Activated CD8-positive, alpha-beta memory T cell treated with anti-CD3 and anti-CD28 coated beads, Interleukin-2, amount 50 U/mL, for 1 hour (primary cell): ENCODE results near the gene EIF5A2.
"Not testable (repeated sequence)": the region's sequence is repeated elsewhere in the genome, so short reads cannot be mapped to it uniquely, and the experiment has no call there.

ENCODE experiments used
- DNase-seq: peaks from one replicate; pipeline ENCODE4 v3.0.0-alpha.2; 2020; ENCODE audit errors: extremely low read depth

The EIF5A2 gene

DNA sequence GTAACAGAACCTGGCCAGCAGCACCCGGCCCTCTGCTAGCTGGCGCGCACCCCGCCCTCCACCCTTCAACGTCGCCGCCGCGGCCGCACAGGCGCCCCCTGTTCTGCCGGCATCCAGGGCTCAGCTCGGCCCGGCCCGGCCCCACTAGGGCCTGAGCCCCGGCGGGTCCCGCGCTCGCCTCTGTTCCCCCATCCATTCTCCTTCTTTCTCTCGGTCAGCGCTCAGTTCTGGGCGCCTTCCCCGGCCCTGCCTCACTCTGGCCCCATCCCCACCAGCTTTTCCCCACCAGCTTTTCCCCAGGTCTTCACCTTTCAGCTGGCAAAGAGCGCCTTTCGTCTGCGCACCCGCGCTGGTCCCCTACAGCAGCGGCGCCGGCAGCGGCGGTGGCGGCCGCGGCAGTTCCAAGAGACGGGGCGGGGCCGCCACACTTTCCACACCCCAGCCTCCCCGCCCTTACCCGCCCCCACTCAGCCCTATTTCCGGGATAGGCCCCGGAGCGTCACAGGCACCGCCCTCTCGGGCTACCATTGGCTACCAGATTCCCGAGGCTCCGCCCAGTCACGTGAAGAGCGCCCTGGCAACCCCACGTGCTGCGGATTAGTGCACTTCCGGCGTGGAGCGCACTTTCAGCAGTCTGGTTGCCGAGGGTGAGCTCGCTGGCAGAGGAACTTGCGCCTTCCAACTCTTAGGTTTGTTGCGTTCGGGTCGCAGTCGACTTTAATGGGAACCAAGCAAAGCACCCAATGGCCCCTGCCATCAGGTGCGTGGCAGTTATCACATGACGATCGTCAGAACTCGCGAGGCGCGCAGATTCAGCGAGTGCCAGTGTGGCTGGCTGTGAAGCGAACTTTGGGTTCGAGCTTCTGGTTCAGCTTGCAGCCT is at the start of gene EIF5A2:
Gene EIF5A2, minus strand, starts transcription at position 403 of the 882 bp plus-strand sequence. CDS start 831 bp downstream, outside the sequence.
- peak; percentile 94 for DNase-seq

DNA sequence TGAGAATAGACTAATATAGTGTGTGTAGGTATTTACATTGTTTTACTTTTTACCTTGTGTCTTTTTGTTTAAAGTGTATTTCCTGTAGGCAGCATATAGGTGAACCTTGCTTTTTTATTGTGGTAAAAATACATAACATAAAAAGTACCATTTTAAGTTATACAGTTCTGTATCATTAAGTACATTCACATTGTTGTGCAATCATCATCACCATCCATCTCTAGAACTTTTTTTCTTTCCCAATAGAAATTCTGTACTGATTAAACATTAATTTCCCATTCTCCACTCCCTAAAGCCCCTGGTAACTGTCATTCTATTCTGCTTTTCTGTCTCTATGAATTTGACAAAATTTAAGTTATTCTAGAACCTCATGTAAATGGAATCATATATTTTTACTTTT is 48.2 kb upstream of the EIF5A2 start:
- DNase-seq = no peak

- no peak for DNase-seq
Measured at GRCh38 chr3:170953736-170954135, 45.3 kb upstream of the EIF5A2 start.

DNA sequence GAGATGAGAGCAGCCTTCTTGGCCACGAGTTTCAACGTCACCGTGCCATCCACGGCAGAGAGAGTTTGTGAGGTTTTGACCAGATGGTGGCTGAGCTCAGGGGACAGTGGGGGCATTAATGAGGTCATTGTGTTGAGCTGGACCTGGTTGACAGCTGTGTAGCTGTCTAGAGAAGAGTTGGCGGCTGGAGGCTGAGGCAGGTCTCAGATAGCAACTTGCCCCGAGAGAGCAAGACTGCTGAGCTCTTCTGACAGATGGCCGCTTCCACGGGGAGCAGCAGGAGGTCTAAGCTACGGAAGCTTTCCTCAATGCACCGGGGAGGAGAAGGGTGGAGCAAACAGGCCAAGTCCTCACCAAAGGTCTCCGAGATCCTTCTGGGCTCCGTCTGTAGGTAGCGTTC is 44.8 kb upstream of the EIF5A2 start:
- no peak for DNase-seq

GRCh38 chr3:170949211-170949610 is 40.8 kb upstream of the EIF5A2 start:
- DNase-seq = no peak

DNA sequence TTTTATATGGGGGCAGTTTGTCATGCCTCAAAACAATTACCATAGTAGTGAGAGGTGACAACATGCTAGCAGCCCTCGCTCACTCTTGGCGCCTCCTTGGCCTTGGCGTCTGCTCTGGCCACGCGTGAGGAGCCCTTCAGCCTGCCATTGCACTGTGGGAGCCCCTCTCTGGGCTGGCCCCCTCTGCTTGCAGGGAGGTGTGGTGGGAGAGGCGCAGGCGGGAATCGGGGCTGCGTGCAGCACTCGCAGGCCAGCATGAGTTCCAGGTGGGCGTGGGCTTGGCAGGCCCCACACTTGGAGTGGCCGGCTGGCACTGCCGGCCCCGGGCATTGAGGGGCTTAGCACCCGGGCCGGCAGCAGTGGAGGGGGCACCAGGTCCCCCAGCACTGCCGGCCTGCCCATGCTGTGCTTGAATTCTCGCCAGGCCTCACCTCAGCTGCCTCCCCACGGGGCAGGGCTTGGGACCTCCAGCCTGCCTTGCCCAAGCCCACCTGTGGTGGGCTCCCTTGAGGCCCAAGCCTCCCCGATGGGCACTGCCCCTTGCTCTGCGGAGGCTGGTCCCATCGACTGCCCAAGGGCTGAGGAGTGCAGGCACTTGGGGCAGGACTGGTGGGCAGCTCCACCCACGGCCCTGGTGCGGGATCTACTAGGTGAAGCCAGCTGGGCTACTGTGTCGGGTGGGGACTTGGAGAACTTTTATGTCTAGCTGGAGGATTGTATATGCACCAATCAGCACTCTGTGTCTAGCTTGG is 38.8 kb upstream of the EIF5A2 start:
- no peak for DNase-seq

DNA sequence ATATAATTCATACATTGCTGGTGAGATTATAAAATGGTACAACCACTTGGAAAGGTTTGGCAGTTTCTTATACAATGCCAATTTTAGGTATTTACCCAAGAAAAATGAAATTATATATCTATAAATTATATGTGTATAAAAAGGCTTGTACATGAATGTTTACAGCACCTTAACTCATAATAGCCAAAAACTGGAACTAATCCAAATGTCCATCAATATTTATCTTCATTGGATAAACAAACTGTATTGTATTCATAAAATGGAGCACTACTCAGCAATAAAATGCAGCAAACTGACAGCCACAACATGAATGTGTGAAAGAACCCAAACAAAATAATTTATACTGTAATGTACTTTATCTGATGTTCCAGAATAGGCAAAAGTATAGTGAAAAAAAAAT is 33.6 kb upstream of the EIF5A2 start:
- no peak for DNase-seq

- no peak for DNase-seq
Measured at GRCh38 chr3:170941551-170941950, 33.1 kb upstream of the EIF5A2 start.

DNA sequence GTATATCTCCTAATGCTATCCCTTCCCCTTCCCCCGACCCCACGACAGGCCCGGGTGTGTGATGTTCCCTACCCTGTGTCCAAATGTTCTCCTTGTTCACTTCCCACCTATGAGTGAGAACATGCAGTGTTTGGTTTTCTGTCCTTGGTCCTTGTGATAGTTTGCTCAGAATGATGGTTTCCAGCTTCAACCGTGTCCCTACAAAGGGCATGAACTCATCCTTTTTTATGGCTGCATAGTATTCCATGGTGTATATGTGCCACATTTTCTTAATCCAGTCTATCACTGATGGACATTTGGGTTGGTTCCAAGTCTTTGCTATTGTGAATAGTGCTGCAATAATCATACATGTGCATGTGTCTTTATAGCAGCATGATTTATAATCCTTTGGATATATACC is 24.6 kb upstream of the EIF5A2 start:
- not testable (repeated sequence) for DNase-seq

DNA sequence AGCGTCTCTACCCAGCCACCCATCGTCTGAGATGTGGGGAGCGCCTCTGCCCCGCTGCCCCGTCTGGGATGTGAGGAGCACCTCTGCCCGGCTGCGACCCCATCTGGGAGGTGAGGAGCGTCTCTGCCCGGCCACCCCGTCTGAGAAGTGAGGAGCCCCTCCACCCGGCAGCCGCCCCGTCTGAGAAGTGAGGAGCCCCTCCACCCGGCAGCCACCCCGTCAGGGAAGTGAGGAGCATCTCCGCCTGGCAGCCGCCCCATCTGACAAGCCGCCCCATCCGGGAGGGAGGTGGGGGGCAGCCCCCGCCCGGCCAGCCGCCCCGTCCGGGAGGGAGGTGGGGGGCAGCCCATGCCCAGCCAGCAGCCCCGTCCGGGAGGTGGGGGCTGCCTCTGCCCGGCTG is 15.1 kb upstream of the EIF5A2 start:
- DNase-seq = not testable (repeated sequence)

DNA sequence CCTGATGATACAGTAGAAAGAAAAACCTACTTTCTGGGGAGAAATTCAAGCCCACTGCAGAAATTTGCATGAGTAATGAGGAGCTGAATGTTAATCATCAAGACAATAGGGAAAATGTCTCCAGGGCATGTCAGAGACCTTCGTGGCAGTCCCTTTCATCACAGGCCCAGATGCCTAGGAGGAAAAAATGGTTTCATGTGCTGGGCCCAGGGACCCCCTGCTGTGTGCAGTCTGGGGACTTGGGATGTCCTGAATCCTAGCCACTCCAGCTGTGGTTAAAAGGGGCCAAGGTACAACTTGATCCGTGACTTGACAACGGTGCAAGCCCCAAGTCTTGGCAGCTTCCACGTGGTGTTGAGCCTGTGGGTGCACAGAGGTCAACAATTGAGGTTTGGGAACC is 10.3 kb upstream of the EIF5A2 start:
- no peak for DNase-seq

GRCh38 chr3:170914690-170915089 is 6.3 kb upstream of the EIF5A2 start:
- DNase-seq = no peak

DNA sequence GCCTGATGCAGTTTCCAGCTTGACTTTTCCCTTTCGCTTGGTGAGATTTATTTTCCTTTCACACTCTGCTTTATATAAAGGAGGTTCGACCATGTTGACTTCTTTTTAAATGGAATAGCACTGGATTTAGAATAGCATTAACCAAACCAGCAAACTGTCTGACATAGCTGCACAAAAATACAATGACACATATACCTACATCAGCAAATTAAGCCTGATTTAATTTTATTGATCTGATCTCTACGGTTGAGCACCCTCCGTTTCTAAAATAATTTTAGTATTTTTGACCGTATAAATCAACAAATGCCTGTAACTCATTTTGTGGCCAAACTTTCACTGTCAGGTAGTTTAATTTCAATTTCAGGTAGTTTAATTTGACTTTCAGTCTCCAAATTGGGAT is 5.8 kb upstream of the EIF5A2 start:
- DNase-seq = no peak

GRCh38 chr3:170911051-170911450 is 2.6 kb upstream of the EIF5A2 start:
- no peak for DNase-seq

- DNase-seq = no peak
Measured at GRCh38 chr3:170910542-170910941, 2.1 kb upstream of the EIF5A2 start.

DNA sequence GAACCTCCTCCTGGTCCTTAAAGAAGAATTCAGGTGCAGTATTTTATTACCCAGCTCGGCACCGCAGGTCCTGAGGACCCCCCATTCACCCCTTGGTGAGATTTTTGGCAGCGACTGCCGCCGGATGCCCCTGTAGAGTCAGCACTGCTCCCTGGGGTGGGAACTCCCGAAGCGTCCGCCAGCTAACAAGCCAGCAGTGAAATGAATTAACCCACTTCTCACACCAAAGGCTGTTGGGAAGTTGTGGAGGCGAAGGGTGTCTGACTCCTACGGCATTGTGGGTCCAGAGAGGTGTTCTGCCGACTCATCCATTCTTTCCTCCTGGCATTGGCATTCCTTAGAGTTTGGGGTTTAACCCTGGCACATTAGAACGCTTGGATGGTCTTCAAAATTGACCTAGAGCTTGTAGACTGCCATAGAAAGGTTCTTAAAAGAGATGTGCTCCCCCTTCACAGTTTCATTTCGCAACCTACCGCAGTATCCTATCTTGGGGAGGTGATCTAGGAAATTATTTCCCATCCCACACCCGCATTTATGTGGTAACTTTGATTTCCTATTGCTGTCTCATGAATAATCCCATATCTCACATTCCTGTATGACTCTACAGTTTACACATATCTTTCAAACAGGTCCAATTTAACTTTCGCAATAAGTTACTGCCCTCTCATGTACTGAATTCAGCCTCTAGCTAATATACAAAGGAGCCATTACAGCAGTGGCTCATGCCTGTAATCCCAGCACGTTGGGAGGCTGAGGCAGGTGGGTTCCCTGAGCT is 879 bp upstream of the EIF5A2 start:
- no peak for DNase-seq

DNA sequence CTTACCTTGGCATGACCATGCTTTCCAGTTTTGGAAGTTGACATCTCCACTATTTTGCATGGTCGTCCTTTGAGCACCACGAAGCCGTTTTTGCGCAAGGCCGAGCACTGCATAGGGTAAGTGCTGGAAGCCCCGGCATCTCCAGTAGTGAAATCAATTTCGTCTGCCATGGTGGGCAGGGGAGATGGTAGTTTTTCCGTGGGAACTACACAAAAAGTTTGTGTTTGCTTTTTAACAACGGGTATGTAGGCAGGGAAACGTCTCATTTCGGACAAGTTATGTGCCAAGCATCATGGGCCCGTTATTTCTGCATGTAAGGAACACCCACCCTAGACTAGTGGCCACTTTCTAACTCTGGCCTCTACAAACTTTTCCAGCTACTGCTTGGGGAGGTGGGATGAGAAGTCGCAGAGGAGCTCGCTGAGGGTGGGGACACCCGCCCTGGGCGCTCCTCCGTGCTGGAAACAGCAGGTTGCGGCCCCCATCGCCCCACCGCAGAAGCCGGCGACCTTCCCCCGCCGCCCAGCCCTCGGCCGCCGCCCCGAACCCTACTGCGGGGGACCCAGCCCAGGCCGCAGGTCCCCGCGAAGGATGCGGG is 701 bp downstream of the EIF5A2 start:
- no peak for DNase-seq

DNA sequence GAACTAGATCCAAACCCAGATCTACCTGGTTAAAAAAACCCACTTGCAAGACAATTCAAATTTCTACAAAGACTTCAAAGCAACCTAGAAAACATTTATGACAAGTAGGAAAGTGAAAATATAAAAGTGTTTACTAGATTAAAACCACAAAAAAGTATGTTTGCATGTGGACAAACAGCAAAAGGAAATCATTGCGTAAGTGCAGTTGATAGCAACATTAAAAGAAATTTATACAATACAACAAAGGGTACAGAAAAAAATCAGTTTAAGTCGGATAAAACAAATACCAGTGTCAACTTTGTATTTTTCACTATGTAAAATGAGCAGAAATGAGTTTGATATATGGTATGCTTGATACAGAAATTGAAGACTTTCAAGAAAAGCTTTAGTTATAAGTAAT is 2.6 kb downstream of the EIF5A2 start:
- no peak for DNase-seq

GRCh38 chr3:170903123-170903522 is 5.3 kb downstream of the EIF5A2 start:
- no peak for DNase-seq

GRCh38 chr3:170899455-170899854 is 9.0 kb downstream of the EIF5A2 start:
- no peak for DNase-seq

- no peak for DNase-seq
Measured at GRCh38 chr3:170897978-170898377, 10.5 kb downstream of the EIF5A2 start.

DNA sequence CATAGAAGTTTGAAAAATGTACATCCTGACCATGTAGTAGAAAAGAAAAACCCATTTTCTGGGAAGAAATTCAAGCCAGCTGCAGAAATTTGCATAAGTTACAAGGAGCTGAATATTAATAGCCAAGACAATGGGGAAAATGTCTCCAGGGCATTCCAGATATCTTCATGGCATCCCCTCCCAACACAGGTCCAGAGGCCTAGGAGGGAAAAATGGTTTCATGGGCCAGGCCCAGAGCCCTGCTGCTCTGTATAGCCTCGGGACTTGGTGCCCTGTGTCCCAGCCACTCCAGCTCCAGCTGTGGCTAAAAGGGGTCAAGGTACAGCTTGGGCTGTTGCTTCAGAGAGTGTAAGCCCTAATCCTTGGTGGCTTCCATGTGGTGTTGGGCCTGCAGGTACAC is 11.2 kb downstream of the EIF5A2 start:
- not testable (repeated sequence) for DNase-seq
